ENCODE data around the gene YY1AP1. TPM values are rescaled to one million over a fixed set of nuclear protein-coding genes. Genes with fewer than 3 reads are reported as not detected.
"Not testable (repeated sequence)": the region's sequence is repeated elsewhere in the genome, so short reads cannot be mapped to it uniquely, and the experiment has no call there.

The YY1AP1 gene, protein sequence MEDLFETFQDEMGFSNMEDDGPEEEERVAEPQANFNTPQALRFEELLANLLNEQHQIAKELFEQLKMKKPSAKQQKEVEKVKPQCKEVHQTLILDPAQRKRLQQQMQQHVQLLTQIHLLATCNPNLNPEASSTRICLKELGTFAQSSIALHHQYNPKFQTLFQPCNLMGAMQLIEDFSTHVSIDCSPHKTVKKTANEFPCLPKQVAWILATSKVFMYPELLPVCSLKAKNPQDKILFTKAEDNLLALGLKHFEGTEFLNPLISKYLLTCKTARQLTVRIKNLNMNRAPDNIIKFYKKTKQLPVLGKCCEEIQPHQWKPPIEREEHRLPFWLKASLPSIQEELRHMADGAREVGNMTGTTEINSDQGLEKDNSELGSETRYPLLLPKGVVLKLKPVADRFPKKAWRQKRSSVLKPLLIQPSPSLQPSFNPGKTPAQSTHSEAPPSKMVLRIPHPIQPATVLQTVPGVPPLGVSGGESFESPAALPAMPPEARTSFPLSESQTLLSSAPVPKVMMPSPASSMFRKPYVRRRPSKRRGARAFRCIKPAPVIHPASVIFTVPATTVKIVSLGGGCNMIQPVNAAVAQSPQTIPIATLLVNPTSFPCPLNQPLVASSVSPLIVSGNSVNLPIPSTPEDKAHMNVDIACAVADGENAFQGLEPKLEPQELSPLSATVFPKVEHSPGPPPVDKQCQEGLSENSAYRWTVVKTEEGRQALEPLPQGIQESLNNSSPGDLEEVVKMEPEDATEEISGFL
- polyA plus RNA-seq (ENCODE audit: insufficient read length), result 56.5 TPM

- DNase-seq, result peak; percentile 95
Measured at GRCh38 chr1:155688324-155689080, at the start of gene YY1AP1. Gene YY1AP1 (minus strand): TSS chr1:155688774. CDS start chr1:155680436, 8,338 bp downstream.

GRCh38 chr1:155729031-155729898 is 40.7 kb upstream of the YY1AP1 start:
- peak; percentile 25 for DNase-seq

DNA sequence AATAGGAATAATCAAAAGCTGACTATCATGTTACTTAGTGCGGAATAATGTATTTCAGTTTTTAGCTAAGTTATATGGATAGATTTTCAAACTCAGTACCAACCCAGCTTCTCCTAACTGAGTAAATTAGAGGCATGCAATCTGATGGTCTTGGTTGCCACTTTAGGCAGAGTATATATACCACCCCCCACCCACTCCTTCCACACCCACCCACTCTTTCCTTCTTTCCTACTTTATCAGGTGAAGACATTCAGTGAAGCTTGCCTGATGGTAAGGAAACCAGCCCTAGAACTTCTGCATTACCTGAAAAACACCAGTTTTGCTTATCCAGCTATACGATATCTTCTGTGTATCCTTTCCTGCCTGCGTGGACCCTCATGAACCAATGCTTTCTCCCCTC is 36.6 kb upstream of the YY1AP1 start:
- DNase-seq, result no peak

GRCh38 chr1:155719703-155720102 is 31.1 kb upstream of the YY1AP1 start:
- no peak for DNase-seq

DNA sequence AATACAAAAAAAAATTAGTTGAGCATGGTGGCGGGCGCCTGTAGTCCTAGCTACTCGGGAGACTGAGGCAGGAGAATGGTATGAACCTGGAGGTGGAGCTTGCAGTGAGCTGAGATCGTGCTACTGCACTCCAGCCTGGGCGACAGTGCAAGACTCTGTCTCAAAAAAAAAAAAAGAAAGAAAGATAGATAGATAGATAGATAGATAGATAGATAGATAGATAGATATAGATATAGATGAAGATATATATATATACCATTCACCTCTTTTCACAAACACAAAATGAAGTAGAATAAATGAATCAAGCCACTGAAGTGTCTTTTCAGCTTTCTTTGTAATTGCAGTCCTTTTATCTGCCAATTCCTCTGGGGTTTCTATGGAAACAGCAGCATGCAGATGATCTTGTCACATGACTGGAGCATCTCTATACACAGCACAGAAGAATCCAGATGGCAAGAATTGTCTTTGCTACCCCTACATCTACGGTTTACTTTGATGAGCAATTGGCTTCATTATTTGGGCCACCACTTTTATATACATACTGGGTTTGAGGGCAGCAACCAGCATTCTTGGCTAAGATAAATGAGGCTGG is 30.0 kb upstream of the YY1AP1 start:
- DNase-seq, result not testable (repeated sequence)

DNA sequence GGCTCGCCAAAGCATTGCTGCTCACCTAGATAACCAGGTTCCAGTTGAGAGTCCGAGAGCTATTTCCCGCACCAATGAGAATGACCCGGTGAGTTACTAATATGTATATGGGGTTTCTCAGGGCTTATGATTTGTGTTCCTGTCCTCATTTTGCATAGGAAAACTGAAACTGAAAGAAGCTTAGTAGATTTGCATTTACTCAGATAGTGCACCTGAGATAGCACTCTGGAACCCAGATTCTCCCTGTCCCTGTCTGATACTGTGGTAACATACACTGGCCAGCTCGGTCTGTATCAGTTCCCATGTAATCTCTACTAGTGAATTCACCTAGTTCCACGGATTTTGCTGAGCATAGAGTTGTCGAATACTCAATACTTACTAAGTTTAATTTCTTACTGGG is 28.5 kb upstream of the YY1AP1 start:
- DNase-seq, result no peak

GRCh38 chr1:155715777-155716176 is 27.2 kb upstream of the YY1AP1 start:
- no peak for DNase-seq

GRCh38 chr1:155715056-155715455 is 26.5 kb upstream of the YY1AP1 start:
- DNase-seq, result not testable (repeated sequence)

- DNase-seq, result no peak
Measured at GRCh38 chr1:155713075-155713474, 24.5 kb upstream of the YY1AP1 start.

DNA sequence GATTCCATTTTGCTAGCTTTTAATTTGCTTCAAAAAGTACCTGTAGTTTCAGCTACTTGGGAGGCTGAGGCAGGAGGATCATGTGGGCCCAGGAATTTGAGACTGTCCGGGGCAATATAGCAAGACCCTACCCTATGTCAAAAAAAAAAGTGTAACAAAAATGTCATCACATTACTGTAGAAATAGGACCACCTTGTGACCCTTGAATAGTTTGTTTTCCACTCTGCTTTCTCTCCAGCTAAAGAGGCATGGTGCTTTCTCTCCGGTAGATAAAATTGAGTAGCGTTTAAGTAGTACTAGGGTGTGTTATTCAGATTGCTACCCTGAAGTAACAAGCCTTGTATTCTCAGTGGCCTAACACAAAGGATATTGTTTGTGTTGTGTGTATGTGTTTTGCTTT is 24.1 kb upstream of the YY1AP1 start:
- not testable (repeated sequence) for DNase-seq

- not testable (repeated sequence) for DNase-seq
Measured at GRCh38 chr1:155711457-155711856, 22.9 kb upstream of the YY1AP1 start.

DNA sequence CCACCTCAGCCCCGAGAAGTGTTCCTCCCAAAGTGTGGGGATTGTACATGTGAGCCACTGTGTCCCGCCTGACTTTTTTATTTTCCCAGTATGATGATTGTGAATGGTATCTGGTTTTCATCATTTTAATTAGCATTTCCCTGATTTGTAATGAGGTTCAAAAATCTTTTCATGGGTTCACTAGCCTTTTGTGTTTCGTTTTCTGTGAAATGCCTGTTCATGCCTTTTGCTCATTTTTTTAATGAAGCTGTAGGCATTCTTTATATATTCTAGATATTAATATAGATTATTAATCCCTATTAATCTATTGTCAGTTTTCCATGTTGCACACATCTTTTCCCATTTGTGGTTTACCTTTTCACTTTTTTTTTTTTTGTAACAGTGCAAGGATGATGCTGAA is 20.8 kb upstream of the YY1AP1 start:
- DNase-seq, result no peak

- no peak for DNase-seq
Measured at GRCh38 chr1:155706139-155706538, 17.6 kb upstream of the YY1AP1 start.

- not testable (repeated sequence) for DNase-seq
Measured at GRCh38 chr1:155704414-155704813, 15.8 kb upstream of the YY1AP1 start.

GRCh38 chr1:155703216-155703615 is 14.6 kb upstream of the YY1AP1 start:
- DNase-seq, result no peak

GRCh38 chr1:155701675-155702074 is 13.1 kb upstream of the YY1AP1 start:
- DNase-seq, result not testable (repeated sequence)

DNA sequence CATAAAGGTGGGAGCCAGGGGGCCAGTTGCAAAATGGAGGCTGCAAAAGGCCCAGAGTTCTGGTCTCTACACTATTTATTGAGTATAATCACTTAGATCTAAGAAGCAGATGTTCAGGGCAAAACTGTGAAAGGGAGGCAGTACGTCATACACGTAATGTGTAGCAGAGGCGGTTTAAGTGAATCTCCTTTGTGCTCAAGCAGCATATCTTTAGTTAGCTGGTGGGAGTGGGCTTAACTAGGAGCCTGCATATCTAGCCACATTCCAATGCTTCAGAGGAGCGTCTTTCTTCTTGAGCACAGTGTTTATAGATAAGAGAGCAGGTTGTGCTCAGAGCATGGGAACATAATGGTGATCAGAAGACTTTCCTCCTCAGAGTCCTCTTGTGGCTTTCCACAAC is 10.5 kb upstream of the YY1AP1 start:
- not testable (repeated sequence) for DNase-seq

- DNase-seq, result no peak
Measured at GRCh38 chr1:155698382-155699038, 9.9 kb upstream of the YY1AP1 start.

DNA sequence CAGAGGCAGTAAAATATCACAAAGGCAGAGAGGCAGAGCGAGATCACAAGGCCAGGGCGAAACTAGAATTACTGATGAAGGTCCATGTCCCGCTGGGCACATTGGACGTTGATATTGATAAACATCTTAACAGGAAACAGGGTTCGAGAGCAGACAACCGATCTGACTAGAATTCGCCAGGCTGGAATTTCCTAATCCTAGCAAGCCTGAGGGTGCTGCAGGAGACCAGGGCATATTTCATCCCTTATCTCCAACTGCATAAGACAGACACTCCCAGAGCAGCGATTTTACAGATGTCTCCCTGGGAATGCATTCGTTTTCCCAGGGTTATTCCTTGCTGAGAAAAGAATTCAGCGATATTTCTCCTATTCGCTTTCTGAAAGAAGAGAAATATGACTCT is 9.0 kb upstream of the YY1AP1 start:
- DNase-seq, result not testable (repeated sequence)

- no peak for DNase-seq
Measured at GRCh38 chr1:155697046-155697445, 8.5 kb upstream of the YY1AP1 start.

DNA sequence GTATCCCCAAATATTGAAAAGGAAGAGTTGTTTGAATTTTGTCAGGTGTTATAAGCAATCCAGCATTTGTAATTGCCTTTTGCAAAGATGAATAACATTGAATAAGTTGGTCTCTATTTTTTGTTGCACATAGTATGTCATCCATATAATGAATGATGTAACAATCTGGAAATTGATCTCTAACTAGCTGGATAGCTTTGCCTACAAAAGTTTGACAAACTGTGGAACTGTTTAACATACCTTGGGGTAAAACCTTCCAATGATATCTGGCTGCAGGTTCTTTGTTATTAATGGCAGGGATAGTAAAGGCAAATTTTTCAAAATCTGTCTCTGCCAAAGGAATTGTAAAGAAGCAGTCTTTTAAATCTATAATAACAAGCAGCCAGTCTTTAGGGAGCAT is 8.0 kb upstream of the YY1AP1 start:
- DNase-seq, result no peak

Measured in hindlimb muscle (tissue), 1 donor.